Measurements from ENCODE around the gene IER5L. TPM values are rescaled to one million over a fixed set of nuclear protein-coding genes. Genes with fewer than 3 reads are reported as not detected.

The IER5L gene
- total RNA-seq, 1 donor from 2014 or later = 19.5 TPM

DNA sequence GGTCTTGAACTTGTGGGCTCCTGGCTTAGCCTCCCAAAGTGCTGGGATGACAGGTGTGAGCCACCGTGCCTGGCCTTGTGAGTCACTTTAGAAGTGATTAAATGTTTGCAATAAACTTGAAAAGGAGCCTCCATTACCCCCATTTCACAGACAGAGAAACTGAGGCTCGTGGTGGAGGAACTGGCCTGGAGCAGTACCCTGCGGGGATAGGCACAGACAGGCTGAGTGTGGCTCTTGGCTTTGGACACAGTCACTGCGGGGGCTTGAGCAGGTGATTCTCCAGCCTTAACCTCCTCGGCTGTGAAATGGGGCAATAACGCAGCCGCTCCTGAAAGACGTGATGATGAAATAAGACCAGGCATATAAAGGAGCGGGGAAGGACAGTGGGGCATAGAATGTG, 40.9 kb upstream of the IER5L start:
- H3K36me3 ChIP-seq (ENCODE audit: control insufficient read depth, insufficient read depth, low read length) = no peaks in the 10 kb centered on the region
- DNase-seq (ENCODE audit: low read depth) (no peak), FAIRE-seq (no peak)
- H3K27me3 ChIP-seq (ENCODE audit: control insufficient read depth, insufficient read depth, low read length) = no peaks in the 10 kb centered on the region
- H3K4me3 ChIP-seq (ENCODE audit: low read depth, low read length) = no peak overlapping the region
- TF ChIP-seq, protein P1, sequence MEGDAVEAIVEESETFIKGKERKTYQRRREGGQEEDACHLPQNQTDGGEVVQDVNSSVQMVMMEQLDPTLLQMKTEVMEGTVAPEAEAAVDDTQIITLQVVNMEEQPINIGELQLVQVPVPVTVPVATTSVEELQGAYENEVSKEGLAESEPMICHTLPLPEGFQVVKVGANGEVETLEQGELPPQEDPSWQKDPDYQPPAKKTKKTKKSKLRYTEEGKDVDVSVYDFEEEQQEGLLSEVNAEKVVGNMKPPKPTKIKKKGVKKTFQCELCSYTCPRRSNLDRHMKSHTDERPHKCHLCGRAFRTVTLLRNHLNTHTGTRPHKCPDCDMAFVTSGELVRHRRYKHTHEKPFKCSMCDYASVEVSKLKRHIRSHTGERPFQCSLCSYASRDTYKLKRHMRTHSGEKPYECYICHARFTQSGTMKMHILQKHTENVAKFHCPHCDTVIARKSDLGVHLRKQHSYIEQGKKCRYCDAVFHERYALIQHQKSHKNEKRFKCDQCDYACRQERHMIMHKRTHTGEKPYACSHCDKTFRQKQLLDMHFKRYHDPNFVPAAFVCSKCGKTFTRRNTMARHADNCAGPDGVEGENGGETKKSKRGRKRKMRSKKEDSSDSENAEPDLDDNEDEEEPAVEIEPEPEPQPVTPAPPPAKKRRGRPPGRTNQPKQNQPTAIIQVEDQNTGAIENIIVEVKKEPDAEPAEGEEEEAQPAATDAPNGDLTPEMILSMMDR (IDR thresholded peaks at IDR 0.05; ENCODE audit: insufficient read depth, low read length, severe bottlenecking) = no peak

- FAIRE-seq = no peak
- H3K36me3 ChIP-seq (ENCODE audit: control insufficient read depth, insufficient read depth, low read length) = no peaks in the 10 kb centered on the region
- no peak for DNase-seq (ENCODE audit: low read depth)
- H3K27me3 ChIP-seq (ENCODE audit: control insufficient read depth, insufficient read depth, low read length) = no peaks in the 10 kb centered on the region
- H3K4me3 ChIP-seq (ENCODE audit: low read depth, low read length) = no peak overlapping the region
- TF ChIP-seq, protein P1 (IDR thresholded peaks at IDR 0.05; ENCODE audit: insufficient read depth, low read length, severe bottlenecking) = no peak
Measured at GRCh38 chr9:129218272-129218625, 40.2 kb upstream of the IER5L start.

GRCh38 chr9:129213551-129213950, 35.5 kb upstream of the IER5L start:
- no peak for FAIRE-seq
- H3K4me3 ChIP-seq (ENCODE audit: low read depth, low read length) = no peak overlapping the region

GRCh38 chr9:129211686-129212085, 33.6 kb upstream of the IER5L start:
- FAIRE-seq (no peak), DNase-seq (ENCODE audit: low read depth) (no peak)

More at GRCh38 chr9:129213551-129213950, 35.5 kb upstream of the IER5L start:
- TF ChIP-seq, protein P1 (IDR thresholded peaks at IDR 0.05; ENCODE audit: insufficient read depth, low read length, severe bottlenecking) = no peak
- no peaks in the 10 kb centered on the region for H3K36me3 ChIP-seq (ENCODE audit: control insufficient read depth, insufficient read depth, low read length)
- no peak for DNase-seq (ENCODE audit: low read depth)
- no peaks in the 10 kb centered on the region for H3K27me3 ChIP-seq (ENCODE audit: control insufficient read depth, insufficient read depth, low read length)

DNA sequence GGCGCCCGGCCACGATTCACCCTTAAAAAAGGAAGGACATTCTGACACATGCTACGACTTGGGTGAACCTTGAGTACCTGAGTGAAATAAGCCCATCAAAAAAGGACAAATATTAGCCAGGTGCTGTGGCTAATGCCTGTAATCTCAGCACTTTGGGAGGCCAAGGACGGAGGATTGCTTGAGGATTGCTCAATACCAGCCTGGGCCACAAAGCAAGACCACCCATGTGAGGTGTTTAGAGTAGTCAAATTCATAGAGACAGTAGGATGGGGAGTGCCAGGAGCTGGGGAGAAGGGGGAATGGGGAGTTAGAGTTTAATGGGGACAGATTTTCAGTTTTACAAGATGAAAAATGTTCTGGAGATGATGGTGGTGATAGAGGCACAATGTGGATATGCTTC, 32.1 kb upstream of the IER5L start:
- TF ChIP-seq, protein P1 (IDR thresholded peaks at IDR 0.05; ENCODE audit: insufficient read depth, low read length, severe bottlenecking) = no peak
- FAIRE-seq (no peak), DNase-seq (ENCODE audit: low read depth) (no peak)
- H3K27me3 ChIP-seq (ENCODE audit: control insufficient read depth, insufficient read depth, low read length) = no peaks in the 10 kb centered on the region
- H3K36me3 ChIP-seq (ENCODE audit: control insufficient read depth, insufficient read depth, low read length) = no peaks in the 10 kb centered on the region
- H3K4me3 ChIP-seq (ENCODE audit: low read depth, low read length) = no peak overlapping the region

More at GRCh38 chr9:129211686-129212085, 33.6 kb upstream of the IER5L start:
- Histone ChIP-seq H3K36me3 (ENCODE audit: control insufficient read depth, insufficient read depth, low read length) (no peaks in the 10 kb centered on the region), H3K27me3 (ENCODE audit: control insufficient read depth, insufficient read depth, low read length) (no peaks in the 10 kb centered on the region), H3K4me3 (ENCODE audit: low read depth, low read length) (no peak overlapping the region)
- TF ChIP-seq, protein P1 (IDR thresholded peaks at IDR 0.05; ENCODE audit: insufficient read depth, low read length, severe bottlenecking) = no peak

DNA sequence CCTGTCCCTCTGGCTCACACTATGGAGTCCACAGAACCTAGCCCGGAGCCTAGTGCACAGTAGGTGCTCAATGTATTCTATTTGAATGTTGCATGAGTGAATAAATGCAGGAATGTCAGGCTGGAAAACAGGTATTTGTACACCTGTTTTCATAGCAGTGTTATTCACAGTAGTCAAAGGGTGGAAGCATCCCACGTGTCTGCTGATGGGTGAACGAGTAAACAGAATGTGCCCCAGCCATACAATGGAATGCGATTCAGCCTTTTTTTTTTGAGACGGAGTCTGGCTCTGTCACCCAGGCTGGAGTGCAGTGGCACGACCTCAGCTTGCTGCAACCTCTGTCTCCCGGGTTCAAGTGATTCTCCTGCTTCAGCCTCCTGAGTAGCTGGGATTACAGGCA, 31.5 kb upstream of the IER5L start:
- FAIRE-seq = no peak
- Histone ChIP-seq H3K36me3 (ENCODE audit: control insufficient read depth, insufficient read depth, low read length) (no peaks in the 10 kb centered on the region), H3K4me3 (ENCODE audit: low read depth, low read length) (no peak overlapping the region), H3K27me3 (ENCODE audit: control insufficient read depth, insufficient read depth, low read length) (no peaks in the 10 kb centered on the region)
- TF ChIP-seq, protein P1 (IDR thresholded peaks at IDR 0.05; ENCODE audit: insufficient read depth, low read length, severe bottlenecking) = no peak
- no peak for DNase-seq (ENCODE audit: low read depth)

Measured in bronchial epithelial cell (primary cell).